WI38 (cell line): ENCODE data around the gene ITGAD.

Experiments
- H3K4me3 ChIP-seq: 2 replicates; pipeline ENCODE4 v1.5.1; 2011; ENCODE audit warnings: low read depth, mild to moderate bottlenecking, control low read depth, low read length
- TF ChIP-seq, protein P1 (sequence below): IDR thresholded peaks from 2 replicates; pipeline ENCODE4 v1.5.1; 2012; ENCODE audit warnings: low read depth, mild to moderate bottlenecking, control low read depth, low read length

The ITGAD gene

DNA sequence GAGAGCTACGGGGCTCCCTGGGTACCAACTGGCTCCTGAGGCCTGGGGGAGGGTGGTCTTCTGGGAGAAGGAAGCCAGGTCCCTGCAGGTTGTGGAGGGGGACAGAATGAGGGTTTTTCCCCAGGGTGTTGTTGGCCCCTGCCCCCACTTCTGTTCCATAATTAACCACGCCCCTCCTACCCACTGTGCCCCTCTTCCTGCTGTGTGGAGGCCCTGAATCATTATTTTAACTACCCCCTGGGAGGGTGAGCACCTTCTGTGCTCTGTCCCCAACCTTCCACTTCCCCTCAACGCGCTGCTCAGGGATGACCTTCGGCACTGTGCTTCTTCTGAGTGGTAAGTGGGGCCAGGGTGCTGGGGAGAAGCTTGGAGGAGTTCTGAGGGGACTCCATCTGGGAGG, at the start of gene ITGAD:
ITGAD (plus strand) TSS at position 280 of the 400 bp plus-strand sequence; CDS start at position 306, 26 bp downstream.
- TF ChIP-seq, protein P1, sequence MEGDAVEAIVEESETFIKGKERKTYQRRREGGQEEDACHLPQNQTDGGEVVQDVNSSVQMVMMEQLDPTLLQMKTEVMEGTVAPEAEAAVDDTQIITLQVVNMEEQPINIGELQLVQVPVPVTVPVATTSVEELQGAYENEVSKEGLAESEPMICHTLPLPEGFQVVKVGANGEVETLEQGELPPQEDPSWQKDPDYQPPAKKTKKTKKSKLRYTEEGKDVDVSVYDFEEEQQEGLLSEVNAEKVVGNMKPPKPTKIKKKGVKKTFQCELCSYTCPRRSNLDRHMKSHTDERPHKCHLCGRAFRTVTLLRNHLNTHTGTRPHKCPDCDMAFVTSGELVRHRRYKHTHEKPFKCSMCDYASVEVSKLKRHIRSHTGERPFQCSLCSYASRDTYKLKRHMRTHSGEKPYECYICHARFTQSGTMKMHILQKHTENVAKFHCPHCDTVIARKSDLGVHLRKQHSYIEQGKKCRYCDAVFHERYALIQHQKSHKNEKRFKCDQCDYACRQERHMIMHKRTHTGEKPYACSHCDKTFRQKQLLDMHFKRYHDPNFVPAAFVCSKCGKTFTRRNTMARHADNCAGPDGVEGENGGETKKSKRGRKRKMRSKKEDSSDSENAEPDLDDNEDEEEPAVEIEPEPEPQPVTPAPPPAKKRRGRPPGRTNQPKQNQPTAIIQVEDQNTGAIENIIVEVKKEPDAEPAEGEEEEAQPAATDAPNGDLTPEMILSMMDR: no peak
- H3K4me3 ChIP-seq: no peak within 1 kb of the TSS

- TF ChIP-seq, protein P1: no peak
- H3K4me3 ChIP-seq: no peak overlapping the region
Measured at GRCh38 chr16:31344712-31345111, 48.4 kb upstream of the ITGAD start.

GRCh38 chr16:31347445-31347844, 45.7 kb upstream of the ITGAD start:
- H3K4me3 ChIP-seq: no peak overlapping the region
- TF ChIP-seq, protein P1: no peak

GRCh38 chr16:31348579-31348978, 44.6 kb upstream of the ITGAD start:
- TF ChIP-seq, protein P1: no peak
- no peak overlapping the region for H3K4me3 ChIP-seq

- no peak overlapping the region for H3K4me3 ChIP-seq
- TF ChIP-seq, protein P1: no peak
Measured at GRCh38 chr16:31350275-31351005, 42.7 kb upstream of the ITGAD start.

DNA sequence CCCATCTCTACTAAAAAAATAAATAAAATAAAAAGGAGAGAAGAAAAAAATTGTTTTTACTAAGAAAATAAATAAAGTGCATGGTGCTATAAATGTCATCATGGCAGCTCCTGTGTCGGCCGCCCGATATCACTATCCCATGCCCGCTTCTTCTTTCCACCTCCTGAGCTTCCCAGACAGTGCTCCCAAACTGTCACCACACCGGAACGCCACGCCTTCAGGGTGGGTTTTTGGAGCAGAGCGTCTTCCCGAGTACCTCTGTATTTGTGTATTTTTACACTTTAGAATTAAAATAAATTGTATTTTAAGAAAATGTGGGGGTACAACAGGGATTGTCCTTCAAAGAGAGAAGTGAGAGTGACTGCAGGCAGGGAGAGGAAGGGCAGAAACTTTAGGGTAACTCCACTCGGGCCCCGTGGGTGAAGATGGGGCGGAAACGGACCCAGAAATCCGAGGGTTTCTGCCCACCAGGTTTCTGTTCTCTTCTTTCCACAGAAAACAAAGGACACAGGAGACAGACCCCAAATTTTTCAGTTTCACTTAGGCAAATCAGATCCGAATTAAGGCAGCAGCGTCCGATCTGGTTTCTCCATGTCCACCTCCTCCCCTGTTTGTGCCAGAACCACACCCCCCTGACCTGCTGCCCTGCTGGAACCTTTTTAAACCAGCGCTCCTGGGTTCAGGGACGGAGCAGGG, 41.7 kb upstream of the ITGAD start:
- no peak overlapping the region for H3K4me3 ChIP-seq
- TF ChIP-seq, protein P1: no peak

DNA sequence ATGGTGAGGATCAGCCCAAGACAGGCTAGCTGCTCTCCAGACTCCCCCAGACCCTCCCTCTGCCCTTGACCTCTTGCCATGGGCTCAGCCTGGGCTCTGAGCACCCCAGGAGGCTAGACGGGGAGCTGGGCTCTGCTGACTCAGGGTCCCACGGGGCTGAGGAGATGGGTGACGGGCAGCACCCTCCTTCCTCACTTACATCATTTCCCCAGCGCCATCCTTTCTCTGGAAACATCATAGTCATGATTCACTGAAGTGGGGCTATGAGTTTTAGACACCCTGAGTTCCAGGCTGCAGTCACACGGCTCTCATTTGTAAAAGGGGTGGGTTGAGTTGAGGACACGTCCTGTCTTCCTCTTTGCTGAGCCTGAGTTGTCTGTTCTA, 41.2 kb upstream of the ITGAD start:
- TF ChIP-seq, protein P1: no peak
- H3K4me3 ChIP-seq: no peak overlapping the region
